Measurements from ENCODE around the gene DACT3.

DACT3 gene

GRCh38 chr19:46654621-46655152 lies 6.3 kb downstream of the DACT3 start:
- TF ChIP-seq GATA3 (IDR thresholded peaks at IDR 0.05; ENCODE audit: low read depth, low read length), result no peak
- TF ChIP-seq GATA2 (IDR thresholded peaks at IDR 0.05; ENCODE audit: low read depth, low read length), result no peak

DNA sequence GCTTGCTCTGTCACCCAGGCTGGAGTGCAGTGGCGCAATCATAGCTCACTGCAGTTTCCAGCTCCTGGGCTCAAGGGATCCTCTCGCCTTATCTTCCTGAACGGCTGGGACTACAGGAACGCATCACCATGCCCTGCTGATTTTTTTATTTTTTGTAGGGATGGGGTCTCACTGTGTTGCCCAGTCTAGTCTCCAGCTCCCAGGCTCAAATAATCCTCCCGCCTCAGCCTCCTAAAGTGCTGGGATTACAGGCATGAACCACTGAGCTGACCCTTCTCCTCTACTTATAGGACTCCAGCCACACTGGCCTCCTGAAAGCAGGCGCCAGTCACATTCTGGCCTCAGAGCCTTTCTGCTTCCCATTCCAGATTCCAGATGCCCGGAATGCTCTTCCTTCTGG lies 10.5 kb downstream of the DACT3 start:
- TF ChIP-seq GATA3 (IDR thresholded peaks at IDR 0.05; ENCODE audit: low read depth, low read length) (no peak), GATA2 (IDR thresholded peaks at IDR 0.05; ENCODE audit: low read depth, low read length) (no peak)

DNA sequence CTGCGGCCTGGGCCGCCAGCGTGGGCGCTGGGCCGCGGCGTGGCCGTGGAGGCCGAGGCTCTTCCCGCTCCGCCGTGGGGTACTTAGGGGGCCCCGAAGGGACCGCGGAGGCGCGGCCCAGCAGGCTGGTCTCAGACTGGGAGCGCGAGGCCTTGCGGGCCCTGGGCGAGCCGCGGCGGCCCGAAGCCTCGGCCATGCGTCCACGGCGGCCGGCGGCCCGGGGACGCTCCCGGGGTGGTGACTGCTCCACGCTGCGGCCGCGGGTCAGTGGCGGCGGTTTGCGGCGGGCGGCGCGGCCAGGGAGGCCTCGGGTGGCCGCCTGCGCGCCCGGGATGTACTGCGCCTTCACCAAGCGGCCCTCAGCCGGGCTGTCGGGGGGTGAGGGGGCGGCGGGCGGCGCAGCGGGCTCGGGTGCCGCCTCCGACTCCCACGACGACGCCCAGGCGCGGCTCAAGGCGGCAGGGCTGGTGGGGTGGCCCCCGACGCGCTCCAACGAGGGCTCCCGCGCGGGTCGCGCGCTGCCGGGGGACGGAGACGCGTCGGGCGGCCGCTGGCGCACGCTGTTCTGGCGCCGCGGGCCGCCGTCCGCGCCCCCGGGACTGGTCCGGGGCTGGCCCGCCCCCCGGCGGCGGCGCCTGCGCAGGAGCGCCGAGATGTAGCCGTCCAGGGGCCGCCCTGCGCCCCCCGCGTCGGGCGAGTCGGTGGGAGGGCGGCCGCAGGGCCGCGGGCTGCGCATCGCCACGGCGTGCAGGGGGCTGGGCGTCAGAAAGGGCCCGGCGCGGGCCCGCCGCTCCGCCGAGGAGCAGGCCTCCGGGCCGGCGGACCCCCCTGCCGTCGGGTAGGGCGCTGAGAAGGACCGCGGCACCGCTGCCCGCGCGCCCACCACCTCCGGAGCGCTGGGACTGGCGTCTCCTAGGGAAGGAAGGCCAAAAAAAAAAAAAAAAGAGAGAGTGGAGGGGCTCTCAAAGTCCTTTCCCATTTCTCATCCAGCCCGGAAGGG lies 11.7 kb downstream of the DACT3 start:
- TF ChIP-seq GATA3 (IDR thresholded peaks at IDR 0.05; ENCODE audit: low read depth, low read length) (no peak), GATA2 (IDR thresholded peaks at IDR 0.05; ENCODE audit: low read depth, low read length) (no peak)

DNA sequence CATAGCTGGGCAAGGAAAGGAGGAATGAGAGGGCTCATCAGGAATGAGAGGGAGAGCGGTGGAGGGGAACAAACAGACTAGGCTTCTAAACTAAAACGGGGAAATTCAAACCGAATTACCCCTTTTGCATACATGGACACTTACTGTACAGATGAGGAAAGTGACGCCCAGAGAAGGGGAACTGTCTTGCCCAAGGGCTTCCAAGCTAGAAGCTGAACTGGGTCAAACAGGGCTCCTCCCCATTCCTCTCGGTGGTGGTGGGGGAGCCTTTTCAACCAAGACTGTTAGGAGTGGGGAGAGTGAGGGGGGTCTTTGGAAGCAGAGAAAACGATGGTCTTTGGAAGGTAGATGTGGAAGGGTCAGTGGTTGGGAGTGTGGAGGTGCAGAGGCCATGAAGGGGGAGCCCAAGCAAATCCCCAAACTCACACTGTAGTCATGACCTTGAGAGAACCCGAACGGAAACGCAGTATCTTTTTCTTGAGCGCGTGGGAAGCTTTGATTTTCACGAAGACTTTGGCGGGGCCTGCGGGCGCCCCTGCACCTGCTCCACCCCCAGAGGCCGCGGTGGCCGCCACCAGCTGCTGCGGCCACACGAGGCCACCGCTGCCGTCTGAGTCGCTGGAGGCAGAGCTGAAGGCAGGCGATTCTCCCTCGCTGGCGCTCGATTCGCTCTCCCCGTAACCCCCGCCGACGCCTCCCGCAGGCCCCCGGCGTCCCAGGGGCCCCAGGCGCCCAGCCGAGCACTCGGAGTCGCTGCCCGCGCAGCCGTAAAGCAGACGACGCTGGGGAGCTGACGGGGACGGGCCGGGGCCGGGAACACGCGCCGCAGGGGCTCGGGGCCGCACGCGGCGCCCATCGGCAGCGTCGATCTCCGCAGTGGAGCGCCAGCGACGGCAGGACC lies 12.7 kb downstream of the DACT3 start:
- no peak for TF ChIP-seq GATA3 (IDR thresholded peaks at IDR 0.05; ENCODE audit: low read depth, low read length)
- no peak for TF ChIP-seq GATA2 (IDR thresholded peaks at IDR 0.05; ENCODE audit: low read depth, low read length)

DNA sequence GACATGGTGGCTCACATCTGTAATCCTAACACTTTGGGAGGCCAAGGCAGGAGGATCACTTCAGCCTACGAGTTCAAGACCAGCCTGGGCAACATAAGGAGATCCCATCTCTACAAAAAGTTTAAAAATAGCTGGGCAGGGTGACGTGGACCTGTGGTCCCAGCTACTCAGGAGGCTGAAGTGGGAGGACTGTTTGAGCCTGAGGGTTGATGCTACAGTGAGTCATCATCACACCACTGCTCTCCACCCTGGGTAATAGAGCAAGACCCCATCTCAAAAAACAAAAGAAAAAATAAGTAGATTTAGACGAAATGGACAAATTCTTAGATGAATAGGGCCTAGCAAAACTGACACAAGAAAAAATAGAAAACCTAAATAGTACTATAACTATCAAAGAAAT lies 14.6 kb downstream of the DACT3 start:
- TF ChIP-seq GATA2 (IDR thresholded peaks at IDR 0.05; ENCODE audit: low read depth, low read length), result no peak
- no peak for TF ChIP-seq GATA3 (IDR thresholded peaks at IDR 0.05; ENCODE audit: low read depth, low read length)

DNA sequence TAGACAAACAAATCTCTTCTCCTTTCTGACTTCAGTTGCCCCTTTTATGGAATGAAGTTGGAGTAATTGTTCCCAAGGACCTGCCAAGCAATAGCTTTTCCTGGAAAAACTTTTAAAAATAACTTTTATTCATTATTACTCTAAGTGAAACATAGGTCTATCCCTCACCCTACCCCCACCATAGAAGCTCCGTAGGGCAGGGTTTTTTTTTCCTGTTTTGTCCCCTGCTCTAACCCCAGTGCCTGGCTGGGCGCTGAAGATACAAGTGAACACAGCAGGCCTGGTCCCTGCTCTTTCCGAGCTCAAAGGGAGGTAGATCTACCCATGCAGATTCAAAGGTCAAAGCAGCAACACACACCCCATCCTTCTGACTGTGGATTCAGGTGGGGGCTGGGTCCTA lies 16.3 kb downstream of the DACT3 start:
- TF ChIP-seq GATA3 (IDR thresholded peaks at IDR 0.05; ENCODE audit: low read depth, low read length) (no peak), GATA2 (IDR thresholded peaks at IDR 0.05; ENCODE audit: low read depth, low read length) (no peak)

- TF ChIP-seq GATA2 (IDR thresholded peaks at IDR 0.05; ENCODE audit: low read depth, low read length) (no peak), GATA3 (IDR thresholded peaks at IDR 0.05; ENCODE audit: low read depth, low read length) (no peak)
Observed at GRCh38 chr19:46640656-46641055, 20.3 kb downstream of the DACT3 start.

DNA sequence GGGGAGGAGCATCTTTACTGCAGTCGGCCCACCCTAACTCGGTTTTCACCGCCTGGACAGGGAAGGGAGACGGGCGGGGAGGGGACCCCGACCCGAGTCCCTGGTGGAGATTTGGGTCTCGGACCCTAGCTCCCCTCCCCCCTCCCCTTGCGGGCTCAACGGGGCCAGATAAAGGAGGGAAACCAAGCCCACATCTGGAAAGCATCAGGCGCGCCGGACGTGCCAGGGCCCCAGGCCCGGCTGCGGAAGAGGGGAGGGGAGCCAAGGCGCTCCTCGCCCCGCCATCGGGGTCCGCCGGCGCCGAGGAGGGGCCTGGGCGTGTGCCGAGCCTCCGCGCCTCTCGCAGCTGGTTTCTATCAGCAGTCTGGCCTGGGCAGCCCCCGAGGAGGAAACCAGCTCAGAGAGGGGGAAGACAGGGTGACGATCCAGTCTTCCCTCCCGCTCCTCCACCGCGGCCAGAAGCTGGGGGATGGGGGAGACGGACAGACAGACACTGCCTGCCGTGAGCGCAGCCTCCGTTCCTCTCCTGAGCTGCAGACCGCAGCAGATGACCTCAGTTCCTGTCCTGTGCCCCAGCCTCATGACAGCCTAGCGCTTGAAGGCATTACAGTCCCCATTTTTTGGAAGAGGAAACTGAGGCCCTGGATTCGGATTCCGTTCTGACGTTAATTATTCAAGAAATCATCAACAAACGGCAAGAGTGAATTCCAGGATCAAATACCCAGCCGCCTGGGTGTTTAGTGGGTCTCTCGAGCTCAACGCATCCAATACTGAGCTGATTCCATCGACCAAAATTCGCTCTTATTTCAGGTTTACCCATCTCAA lies 21.4 kb downstream of the DACT3 start:
- TF ChIP-seq GATA2 (IDR thresholded peaks at IDR 0.05; ENCODE audit: low read depth, low read length), result peak; percentile 63
- TF ChIP-seq GATA3 (IDR thresholded peaks at IDR 0.05; ENCODE audit: low read depth, low read length), result no peak

DNA sequence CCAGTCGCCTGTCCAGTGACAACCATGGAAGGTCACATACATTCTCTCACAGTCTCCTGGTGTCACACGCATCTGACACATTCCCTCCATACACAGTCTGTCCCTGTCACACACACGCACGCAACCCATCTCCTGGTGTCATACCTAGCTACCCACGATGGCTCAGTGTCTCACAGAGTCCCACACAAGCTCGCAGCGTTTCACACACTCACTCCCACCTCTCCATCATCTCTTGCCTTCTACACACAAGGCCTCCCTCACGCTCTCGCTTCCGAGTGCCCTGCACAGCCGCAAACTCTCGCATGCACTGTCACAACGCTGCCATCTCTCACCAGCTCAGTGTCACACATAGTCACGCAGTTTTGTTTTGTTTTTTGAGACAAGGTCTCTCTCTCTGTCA lies 23.8 kb downstream of the DACT3 start:
- TF ChIP-seq GATA2 (IDR thresholded peaks at IDR 0.05; ENCODE audit: low read depth, low read length) (no peak), GATA3 (IDR thresholded peaks at IDR 0.05; ENCODE audit: low read depth, low read length) (no peak)

DNA sequence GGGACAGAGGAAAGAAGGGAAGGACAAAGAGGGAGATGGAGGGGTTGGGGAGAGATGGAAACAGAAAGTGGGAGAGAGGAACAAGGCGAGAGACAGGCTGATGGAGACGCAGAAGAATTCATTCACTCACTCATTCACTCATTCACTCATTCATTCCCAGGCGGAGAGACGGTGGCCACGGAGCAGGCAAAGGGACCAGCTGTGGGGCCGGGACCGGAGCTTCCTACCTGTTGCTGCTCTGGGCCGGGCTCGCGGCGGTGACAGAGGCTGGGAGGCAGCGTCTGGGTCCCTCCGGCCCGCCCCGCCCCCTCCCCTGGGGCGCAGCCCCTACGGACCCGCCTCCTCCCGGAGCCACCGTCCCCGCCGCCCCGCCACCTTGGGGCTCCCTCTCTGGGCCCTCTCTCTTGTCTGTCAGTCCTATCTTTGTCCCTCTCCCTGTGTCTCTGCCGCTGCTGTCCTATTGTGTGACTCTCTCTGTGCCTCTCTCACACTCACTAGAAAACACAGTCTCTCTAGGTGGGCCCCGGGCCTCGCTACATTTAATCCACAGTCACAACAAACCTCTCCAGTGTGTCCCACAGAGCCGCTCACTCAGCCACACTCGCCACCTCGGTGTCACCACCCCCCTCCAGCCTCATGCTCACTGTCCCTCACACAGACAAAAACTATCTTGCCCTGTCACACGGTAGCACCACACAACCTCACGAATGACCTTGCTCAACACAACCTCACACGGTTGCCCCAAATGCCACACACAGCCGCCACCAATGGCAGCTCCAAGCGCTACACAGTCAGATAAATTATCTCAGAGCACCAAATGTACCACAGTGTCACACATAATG lies 24.8 kb downstream of the DACT3 start, which contains the start of gene GNG8:
TSS of gene GNG8 (minus strand) at position 283 of the 842 bp plus-strand sequence. CDS start 1,520 bp downstream, outside the sequence.
- TF ChIP-seq GATA3 (IDR thresholded peaks at IDR 0.05; ENCODE audit: low read depth, low read length) (no peak), GATA2 (IDR thresholded peaks at IDR 0.05; ENCODE audit: low read depth, low read length) (no peak)

- TF ChIP-seq GATA3 (IDR thresholded peaks at IDR 0.05; ENCODE audit: low read depth, low read length) (no peak), GATA2 (IDR thresholded peaks at IDR 0.05; ENCODE audit: low read depth, low read length) (no peak)
Observed at GRCh38 chr19:46634656-46635218, 26.2 kb downstream of the DACT3 start.

DNA sequence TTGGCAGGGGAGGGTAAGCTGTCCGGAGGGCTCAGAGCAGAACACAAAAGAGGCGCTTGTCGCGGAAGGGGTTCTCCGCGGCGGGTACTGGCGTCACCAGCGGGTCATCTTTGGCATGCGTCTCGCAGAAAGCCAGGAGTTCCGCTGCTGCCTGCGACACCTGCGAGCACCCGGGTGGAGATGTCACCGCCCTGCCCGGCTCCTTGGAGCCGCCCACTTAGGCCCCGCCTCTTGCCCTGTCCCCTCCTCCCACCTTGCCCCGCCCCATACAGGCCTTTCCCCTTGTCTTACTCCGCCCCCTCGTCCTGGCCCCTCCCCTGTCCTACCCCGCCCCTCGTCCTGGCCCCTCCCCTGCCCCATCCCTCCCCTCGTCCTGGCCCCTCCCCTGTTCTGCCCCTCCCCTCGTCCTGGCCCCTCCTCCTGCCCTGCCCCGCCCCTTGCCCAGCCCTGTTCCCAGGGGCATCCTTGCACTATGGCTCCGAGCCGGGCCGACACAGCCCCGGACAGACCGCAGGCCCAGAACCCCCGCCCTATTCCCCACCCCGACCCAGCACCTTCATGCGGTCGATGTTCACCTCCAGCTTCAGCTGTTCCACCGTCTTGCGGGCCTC lies 26.8 kb downstream of the DACT3 start:
- TF ChIP-seq GATA3 (IDR thresholded peaks at IDR 0.05; ENCODE audit: low read depth, low read length), result no peak
- no peak for TF ChIP-seq GATA2 (IDR thresholded peaks at IDR 0.05; ENCODE audit: low read depth, low read length)

Measured in SH-SY5Y (cell line).